ENCODE measurements around the gene SNX18. TPM values are rescaled to one million over a fixed set of nuclear protein-coding genes. Genes with fewer than 3 reads are reported as not detected.

SNX18 gene
- total RNA-seq, 1 donor from 2014 or later = 21.3 TPM

DNA sequence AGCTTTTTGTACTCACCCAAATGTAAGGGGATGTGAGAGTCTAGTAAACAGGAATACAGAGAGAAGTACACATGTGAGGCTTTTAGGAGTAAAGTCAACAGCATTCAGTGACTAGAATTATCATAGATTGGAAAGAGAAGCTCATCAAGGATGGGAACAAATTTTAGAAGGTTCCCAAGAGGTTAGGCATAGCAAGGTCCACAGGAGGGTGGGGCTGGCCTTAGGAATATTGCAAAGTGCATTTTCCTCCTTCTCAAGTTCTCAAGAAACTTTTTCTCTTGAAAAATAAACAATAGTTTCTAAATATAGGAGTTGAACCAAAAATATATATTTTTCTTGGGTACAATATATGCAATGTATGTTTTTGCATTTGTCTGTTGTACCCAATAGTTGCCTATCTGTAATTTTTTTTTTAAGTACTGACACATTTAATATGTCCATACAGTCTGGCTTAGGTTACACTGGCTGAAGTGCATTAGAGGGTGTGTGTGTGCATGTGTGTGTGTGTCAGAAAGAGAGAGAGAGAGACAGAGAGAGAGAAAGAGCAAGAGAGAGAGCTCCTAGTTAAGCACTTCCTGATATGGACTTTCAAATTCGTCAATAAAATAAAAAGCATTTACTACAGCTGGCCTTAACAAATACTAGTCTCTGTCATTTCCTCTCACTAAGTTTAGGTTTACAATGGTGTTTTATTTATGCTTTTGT is 62.2 kb downstream of the SNX18 start:
- DNase-seq (ENCODE audit: low read depth, low spot score) = no peak
- Mint-ChIP-seq H3K9me3 (no peaks in the 10 kb centered on the region), H3K4me1 (peaks cover 8% of the 10 kb centered on the region), H3K27me3 (ENCODE audit: low read depth) (no peaks in the 10 kb centered on the region), H3K27ac (ENCODE audit: unreplicated experiment) (no peak overlapping the region), H3K36me3 (ENCODE audit: low read depth) (no peaks in the 10 kb centered on the region), H3K4me3 (no peak overlapping the region)
- TF ChIP-seq, protein P1, sequence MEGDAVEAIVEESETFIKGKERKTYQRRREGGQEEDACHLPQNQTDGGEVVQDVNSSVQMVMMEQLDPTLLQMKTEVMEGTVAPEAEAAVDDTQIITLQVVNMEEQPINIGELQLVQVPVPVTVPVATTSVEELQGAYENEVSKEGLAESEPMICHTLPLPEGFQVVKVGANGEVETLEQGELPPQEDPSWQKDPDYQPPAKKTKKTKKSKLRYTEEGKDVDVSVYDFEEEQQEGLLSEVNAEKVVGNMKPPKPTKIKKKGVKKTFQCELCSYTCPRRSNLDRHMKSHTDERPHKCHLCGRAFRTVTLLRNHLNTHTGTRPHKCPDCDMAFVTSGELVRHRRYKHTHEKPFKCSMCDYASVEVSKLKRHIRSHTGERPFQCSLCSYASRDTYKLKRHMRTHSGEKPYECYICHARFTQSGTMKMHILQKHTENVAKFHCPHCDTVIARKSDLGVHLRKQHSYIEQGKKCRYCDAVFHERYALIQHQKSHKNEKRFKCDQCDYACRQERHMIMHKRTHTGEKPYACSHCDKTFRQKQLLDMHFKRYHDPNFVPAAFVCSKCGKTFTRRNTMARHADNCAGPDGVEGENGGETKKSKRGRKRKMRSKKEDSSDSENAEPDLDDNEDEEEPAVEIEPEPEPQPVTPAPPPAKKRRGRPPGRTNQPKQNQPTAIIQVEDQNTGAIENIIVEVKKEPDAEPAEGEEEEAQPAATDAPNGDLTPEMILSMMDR (conservative IDR thresholded peaks at IDR 0.05) = no peak

DNA sequence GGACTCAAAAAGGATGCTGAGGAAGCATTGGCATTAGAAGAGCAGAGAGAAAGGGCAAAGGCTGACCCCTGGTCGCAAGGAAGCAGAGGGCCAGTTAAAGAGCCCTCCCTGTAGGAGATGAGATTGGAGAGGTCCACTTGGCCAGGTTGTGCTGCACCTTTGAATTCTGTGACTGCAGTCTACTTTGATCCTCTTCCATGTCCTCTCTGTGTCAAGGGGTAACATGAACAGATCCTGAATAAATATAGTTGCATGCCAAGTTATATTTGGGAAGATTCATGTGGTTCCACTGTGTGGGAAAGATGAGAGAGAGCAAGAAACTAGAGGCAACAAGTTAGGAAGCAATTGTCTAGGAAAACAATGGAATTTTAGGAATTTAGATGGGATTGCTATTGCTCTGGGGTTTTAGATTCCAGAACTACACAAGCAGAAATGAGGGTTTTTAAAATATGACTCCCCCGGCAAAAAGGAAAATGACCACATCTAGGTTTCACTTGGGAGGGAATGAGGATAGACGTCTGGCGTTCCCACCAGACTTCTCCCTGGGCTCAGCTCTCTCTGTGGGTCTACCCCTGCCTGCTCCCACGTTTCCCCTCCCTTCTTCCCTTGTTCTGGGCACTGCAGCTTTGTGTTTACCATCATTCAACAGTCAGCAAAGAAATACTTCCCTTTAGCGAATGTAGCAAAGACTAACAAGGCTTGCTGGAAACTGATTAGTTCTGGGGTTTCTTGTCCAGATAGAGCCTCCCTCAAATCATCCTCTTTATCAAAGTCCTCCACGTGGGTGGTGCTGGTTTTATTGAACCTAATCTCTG is 63.6 kb downstream of the SNX18 start:
- Mint-ChIP-seq H3K36me3 (ENCODE audit: low read depth) (no peaks in the 10 kb centered on the region), H3K4me3 (no peak overlapping the region), H3K4me1 (peaks cover 8% of the 10 kb centered on the region), H3K9me3 (no peaks in the 10 kb centered on the region), H3K27ac (ENCODE audit: unreplicated experiment) (no peak overlapping the region), H3K27me3 (ENCODE audit: low read depth) (no peaks in the 10 kb centered on the region)
- TF ChIP-seq, protein P1 (conservative IDR thresholded peaks at IDR 0.05) = no peak
- DNase-seq (ENCODE audit: low read depth, low spot score) = no peak

DNA sequence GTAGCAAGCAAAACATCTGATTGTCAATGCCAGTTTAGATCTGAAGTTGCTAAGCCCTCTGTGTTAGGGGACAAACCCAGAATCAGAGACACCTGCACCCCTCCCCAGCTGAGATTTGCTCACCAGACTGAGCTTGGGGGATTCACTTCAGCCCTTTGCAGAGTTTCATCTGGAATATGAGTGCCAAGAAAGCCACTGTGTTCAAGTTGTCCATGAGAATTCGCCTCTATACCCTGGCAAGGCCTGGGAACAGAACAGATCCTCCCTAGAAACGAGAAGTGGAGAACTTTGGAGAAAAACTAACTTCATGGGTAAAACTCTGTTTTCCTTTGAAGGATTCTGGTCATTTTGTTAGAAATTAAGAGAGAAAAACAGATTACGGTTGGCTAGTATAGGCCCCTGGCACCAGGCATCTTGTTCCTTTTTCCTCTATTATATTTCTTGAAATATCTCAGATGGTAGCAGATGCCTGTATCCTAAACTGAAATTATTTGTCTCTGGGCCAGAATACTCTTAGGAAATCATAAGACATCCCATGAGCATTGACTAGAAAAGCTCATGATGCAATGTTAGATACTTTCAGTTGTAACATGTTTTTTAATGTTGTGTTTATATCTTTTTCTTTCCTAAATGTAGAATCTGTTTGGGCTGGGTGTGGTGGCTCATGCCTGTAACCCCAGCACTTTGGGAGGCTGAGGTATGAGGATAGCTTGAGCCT is 64.4 kb downstream of the SNX18 start:
- DNase-seq (ENCODE audit: low read depth, low spot score) = no peak
- TF ChIP-seq, protein P1 (conservative IDR thresholded peaks at IDR 0.05) = no peak
- no peak overlapping the region for H3K27ac Mint-ChIP-seq (ENCODE audit: unreplicated experiment)
- no peaks in the 10 kb centered on the region for H3K36me3 Mint-ChIP-seq (ENCODE audit: low read depth)
- peaks cover 8% of the 10 kb centered on the region for H3K4me1 Mint-ChIP-seq
- no peaks in the 10 kb centered on the region for H3K27me3 Mint-ChIP-seq (ENCODE audit: low read depth)
- H3K4me3 Mint-ChIP-seq = no peak overlapping the region
- no peaks in the 10 kb centered on the region for H3K9me3 Mint-ChIP-seq

DNA sequence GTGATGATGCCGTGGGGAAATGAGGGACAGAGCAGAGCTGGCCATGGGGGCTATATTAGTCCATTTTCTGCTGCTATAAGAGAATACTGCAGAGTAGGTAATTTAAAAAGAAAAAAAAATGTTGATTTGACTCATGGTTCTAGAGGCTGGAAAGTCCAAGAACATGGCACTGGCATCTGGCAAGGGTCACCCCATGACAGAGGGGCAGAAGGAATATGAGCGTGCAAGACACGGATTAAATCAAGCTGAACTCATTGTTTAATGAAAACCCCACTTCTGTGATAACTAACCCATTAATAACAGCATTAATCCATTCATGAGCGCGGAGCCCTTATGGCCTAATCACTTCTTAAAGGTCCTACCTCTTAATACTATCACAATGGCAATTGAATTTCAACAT is 68.8 kb downstream of the SNX18 start:
- H3K27ac Mint-ChIP-seq (ENCODE audit: unreplicated experiment) = no peak overlapping the region
- no peak for DNase-seq (ENCODE audit: low read depth, low spot score)
- H3K4me3 Mint-ChIP-seq = no peak overlapping the region
- no peaks in the 10 kb centered on the region for H3K27me3 Mint-ChIP-seq (ENCODE audit: low read depth)
- no peaks in the 10 kb centered on the region for H3K36me3 Mint-ChIP-seq (ENCODE audit: low read depth)
- H3K9me3 Mint-ChIP-seq = no peaks in the 10 kb centered on the region
- H3K4me1 Mint-ChIP-seq = peaks cover 3% of the 10 kb centered on the region
- TF ChIP-seq, protein P1 (conservative IDR thresholded peaks at IDR 0.05) = no peak

DNA sequence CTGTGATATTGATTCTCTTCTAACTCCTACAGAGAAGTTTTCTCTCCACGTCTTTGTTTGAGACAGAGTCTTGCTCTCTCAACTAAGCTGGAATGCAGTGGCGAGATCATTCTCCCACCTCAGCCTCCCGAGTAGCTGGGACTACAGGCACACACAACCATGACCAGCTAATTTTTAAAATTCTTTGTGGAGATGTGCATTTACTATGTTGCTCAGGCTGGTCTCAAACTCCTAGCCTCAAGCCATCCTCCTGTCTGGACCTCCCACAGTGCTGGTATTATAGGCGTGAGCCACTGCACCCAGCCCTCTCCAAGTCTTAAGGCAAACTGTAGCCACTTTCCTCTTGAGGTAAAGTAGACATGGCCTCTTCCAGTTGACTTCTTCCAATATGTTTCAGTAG is 72.2 kb downstream of the SNX18 start:
- no peaks in the 10 kb centered on the region for H3K36me3 Mint-ChIP-seq (ENCODE audit: low read depth)
- TF ChIP-seq, protein P1 (conservative IDR thresholded peaks at IDR 0.05) = no peak
- H3K9me3 Mint-ChIP-seq = peaks cover 6% of the 10 kb centered on the region
- H3K27me3 Mint-ChIP-seq (ENCODE audit: low read depth) = no peaks in the 10 kb centered on the region
- no peak overlapping the region for H3K4me3 Mint-ChIP-seq
- H3K27ac Mint-ChIP-seq (ENCODE audit: unreplicated experiment) = no peak overlapping the region
- no peaks in the 10 kb centered on the region for H3K4me1 Mint-ChIP-seq
- DNase-seq (ENCODE audit: low read depth, low spot score) = no peak
